A549 (cell line): ENCODE measurements around the gene FUCA2. TPM values are rescaled to one million over a fixed set of nuclear protein-coding genes. Genes with fewer than 3 reads are reported as not detected.

ENCODE experiments used
- ATAC-seq, 2 experiments: fragments of 200-7000 bp in 1 of 2; fragments of >200 bp in 1 of 2; cut with Nextera tagmentation in 1 of 2; cut with Tn5 transposase in 1 of 2; 3 replicates each; pipeline versions ENCODE4 v1.8.0 to v1.9.1; 2018 to 2020; ENCODE audit warnings: mild to moderate bottlenecking in 1 of 2, moderate library complexity in 1 of 2
- CTCF ChIA-PET: fragments of 300-600 bp; sonication (Branson Sonifier 250); formaldehyde crosslinking; extraction: SDS; loops from one replicate; lab custom pipeline; 2021; ENCODE audit warnings: antibody characterized with exemption, inconsistent platforms; lab: Yijun Ruan, JAX
- POLR2A ChIA-PET: fragments of 350-600 bp; formaldehyde crosslinking; extraction: SDS; loops from one replicate; lab custom pipeline; 2021; ENCODE audit warnings: antibody characterized with exemption, inconsistent platforms; lab: Yijun Ruan, JAX
- DNase-seq, 2 experiments: peaks; one replicate each; pipeline versions ENCODE4 v3.0.0 to v3.0.0-alpha.2; 2011 to 2016; ENCODE audit warnings: low read depth in 1 of 2, low spot score in 1 of 2
- FAIRE-seq: peaks from 2 replicates; lab custom pipeline; 2011; peaks lifted over from hg19 to GRCh38; lab: Jason Lieb, UNC
- H3K27ac ChIP-seq, 2 experiments: fragments of >200 bp; sonication (Bioruptor Twin); formaldehyde crosslinking; 3 replicates each; pipeline ENCODE4 v1.5.1; 2016 to 2017
- H3K4me1 ChIP-seq: fragments of >200 bp; sonication (Bioruptor Twin); formaldehyde crosslinking; 3 replicates; pipeline ENCODE4 v1.6.1; 2016
- H3K4me2 ChIP-seq: fragments of >200 bp; sonication (Bioruptor Twin); formaldehyde crosslinking; 3 replicates; pipeline ENCODE4 v1.6.1; 2016
- H3K4me3 ChIP-seq: fragments of >200 bp; sonication (Bioruptor Twin); formaldehyde crosslinking; 3 replicates; pipeline ENCODE4 v1.5.1; 2016
- H3K9me3 ChIP-seq: fragments of >200 bp; sonication (Bioruptor Twin); formaldehyde crosslinking; 3 replicates; pipeline ENCODE4 v1.6.1; 2016
- BHLHE40 ChIP-seq: IDR thresholded peaks from 2 replicates; pipeline ENCODE4 v1.6.1; 2012; ENCODE audit warnings: low read depth, low read length, inconsistent platforms
- CBX2 ChIP-seq: fragments of 200-600 bp; sonication (generic); IDR thresholded peaks from 2 replicates; pipeline ENCODE4 v1.6.1; 2016; ENCODE audit warnings: low read depth, mild to moderate bottlenecking, borderline replicate concordance
- CBX8 ChIP-seq: fragments of 200-600 bp; sonication (generic); IDR thresholded peaks from 2 replicates; pipeline ENCODE4 v1.6.1; 2016
- EP300 ChIP-seq, 2 experiments: fragments of >200 bp; sonication (Bioruptor Twin); formaldehyde crosslinking; IDR thresholded peaks; 2 replicates in 1 of 2; 3 replicates in 1 of 2; pipeline ENCODE4 v1.6.1; 2016 to 2017
- FOSL2 ChIP-seq, 2 experiments: fragments of 450-650 bp in 1 of 2; fragments of >200 bp in 1 of 2; sonication (Bioruptor Twin) in 1 of 2; formaldehyde crosslinking; IDR thresholded peaks; 2 replicates each; pipeline versions ENCODE4 v1.5.0 to v1.6.1; 2016 to 2020; ENCODE audit warnings: mild to moderate bottlenecking in 1 of 2, moderate library complexity in 1 of 2
- GATA3 ChIP-seq: IDR thresholded peaks from 2 replicates; pipeline ENCODE4 v1.6.1; 2012; ENCODE audit warnings: borderline replicate concordance
- HDAC2 ChIP-seq: fragments of 200-600 bp; sonication (generic); IDR thresholded peaks from 2 replicates; pipeline ENCODE4 v1.6.1; 2016
- HEYL ChIP-seq: fragments of 250-450 bp; sonication (Bioruptor Pico); IDR thresholded peaks from 2 replicates; pipeline ENCODE4 v1.8.0; 2021; ENCODE audit warnings: mild to moderate bottlenecking, moderate library complexity
- HMGXB4 ChIP-seq: fragments of 250-450 bp; sonication (Bioruptor Pico); IDR thresholded peaks from 2 replicates; pipeline ENCODE4 v1.5.0; 2021; ENCODE audit warnings: mild to moderate bottlenecking, moderate library complexity, borderline replicate concordance
- KDM5A ChIP-seq: fragments of 200-600 bp; sonication (generic); IDR thresholded peaks from 2 replicates; pipeline ENCODE4 v1.6.1; 2016; ENCODE audit warnings: antibody characterized with exemption, mild to moderate bottlenecking
- MAFK ChIP-seq: fragments of 450-650 bp; IDR thresholded peaks from 2 replicates; pipeline ENCODE4 v1.6.1; 2014; ENCODE audit not compliant: partially characterized antibody
- MAX ChIP-seq: IDR thresholded peaks from 2 replicates; pipeline ENCODE4 v1.6.1; 2012
- MAZ ChIP-seq: fragments of 150-350 bp; IDR thresholded peaks from 2 replicates; pipeline ENCODE4 v1.6.1; 2014; ENCODE audit warnings: antibody characterized with exemption, low read depth, low read length, borderline replicate concordance
- NPAS2 ChIP-seq: fragments of 250-450 bp; sonication (Bioruptor Pico); IDR thresholded peaks from 2 replicates; pipeline ENCODE4 v1.8.0; 2022; ENCODE audit warnings: mild to moderate bottlenecking, moderate library complexity, borderline replicate concordance
- NR3C1 ChIP-seq: fragments of >200 bp; sonication (Bioruptor Twin); formaldehyde crosslinking; IDR thresholded peaks from 3 replicates; pipeline ENCODE4 v1.6.1; 2017
- PBX3 ChIP-seq: IDR thresholded peaks from 2 replicates; pipeline ENCODE4 v1.6.1; 2012
- POLR2AphosphoS2 ChIP-seq: conservative IDR thresholded peaks from 2 replicates; pipeline ENCODE4 v1.6.1; 2012; ENCODE audit warnings: low read length, improper control_type of control experiment, inconsistent platforms
- RAD21 ChIP-seq, 2 experiments: fragments of >200 bp in 1 of 2; sonication (Bioruptor Twin) in 1 of 2; formaldehyde crosslinking in 1 of 2; IDR thresholded peaks in 1 of 2; conservative IDR thresholded peaks in 1 of 2; 2 replicates in 1 of 2; 3 replicates in 1 of 2; pipeline ENCODE4 v1.6.1; 2012 to 2018; ENCODE audit warnings: inconsistent platforms in 1 of 2
- REST ChIP-seq: fragments of 200-600 bp; sonication (generic); IDR thresholded peaks from 2 replicates; pipeline ENCODE4 v1.6.1; 2016; ENCODE audit warnings: antibody characterized with exemption, mild to moderate bottlenecking, moderate library complexity
- SREBF2 ChIP-seq: fragments of 450-650 bp; IDR thresholded peaks from 2 replicates; pipeline ENCODE4 v1.6.1; 2014; ENCODE audit warnings: mild to moderate bottlenecking, moderate library complexity
- TP53 ChIP-seq: fragments of 250-450 bp; sonication (Bioruptor Pico); IDR thresholded peaks from 2 replicates; pipeline ENCODE4 v1.5.0; 2021; ENCODE audit warnings: mild to moderate bottlenecking, moderate library complexity
- USF2 ChIP-seq: fragments of 450-650 bp; IDR thresholded peaks from 2 replicates; pipeline ENCODE4 v1.6.1; 2014; ENCODE audit warnings: antibody characterized with exemption
- WGBS: methylation state at CpG from one replicate; pipeline ENCODE4 v1.1.6; 2017; ENCODE audit errors: missing lambda C conversion rate; 5-methylcytosine and 5-hydroxymethylcytosine counted together
- polyA plus RNA-seq, 4 experiments: library from polyadenylated mRNA; depleted of rRNA in 3 of 4; stranded (reverse); fragments of >200 nt; fragmentation: RNase III in 1 of 4; extraction: RNeasy Plus Mini Kit Qiagen cat#74134 plus additional on column Dnase treatment in 1 of 4; gene quantifications; 2 replicates in 3 of 4; 3 replicates in 1 of 4; pipeline ENCODE4 v1.2.3, GENCODE V29; 2011 to 2017

The FUCA2 gene
- polyA plus RNA-seq, 2 of the 4 experiments (the other 2 are of a cell fraction): 46.9 to 55.5 TPM

GRCh38 chr6:143505537-143505936, 6.0 kb downstream of the FUCA2 start:
- no peak overlapping the region for H3K4me2 ChIP-seq
- DNase-seq: no peak
- 97% methylated on average over 2 of the region's 2 CpGs for WGBS
- no peaks in the 10 kb centered on the region for H3K9me3 ChIP-seq
- no peak overlapping the region for H3K27ac ChIP-seq
- H3K4me3 ChIP-seq: no peak overlapping the region
- CTCF ChIA-PET: interaction anchor here (1.3 kb wide), 1 partner anchor 17 kb away, joined by 3 read pairs; no protein-coding TSS in a partner anchor
- TF ChIP-seq HMGXB4 (no peak), MAZ (no peak), USF2 (no peak), MAFK (no peak), GATA3 (no peak), CBX2 (no peak), POLR2AphosphoS2 (no peak), CBX8 (no peak), HDAC2 (no peak), REST (no peak), MAX (no peak), RAD21 (conservative IDR thresholded peaks at IDR 0.05 in 1 of 2, IDR thresholded peaks at IDR 0.05 in 1 of 2) (no peak), HEYL (no peak), FOSL2 (IDR thresholded peaks at IDR 0.05) (no peak), FOSL2 (CRISPR knock-in tag; IDR thresholded peaks at IDR 0.05) (no peak), NR3C1 (no peak)
- TF ChIP-seq, all 56 proteins: peak for 0
- FAIRE-seq (no peak), ATAC-seq (no peak)
- POLR2A ChIA-PET: interaction anchor here (0.7 kb wide), 1 partner anchor 560 kb away, joined by 3 read pairs; no protein-coding TSS in a partner anchor
- peaks cover 10% of the 10 kb centered on the region; the same call in 2 of the 3 replicates for H3K4me1 ChIP-seq

GRCh38 chr6:143505111-143505510, 6.4 kb downstream of the FUCA2 start:
- Histone ChIP-seq H3K4me2 (no peak overlapping the region), H3K27ac (no peak overlapping the region)
- no peak for FAIRE-seq
- POLR2A ChIA-PET: interaction anchor here (0.7 kb wide), 1 partner anchor 560 kb away, joined by 3 read pairs; no protein-coding TSS in a partner anchor
- DNase-seq: no peak
- TF ChIP-seq FOSL2 (IDR thresholded peaks at IDR 0.05) (no peak), FOSL2 (CRISPR knock-in tag; IDR thresholded peaks at IDR 0.05) (peak; percentile 18; the same call in 1 of the 2 replicates), GATA3 (no peak)
- TF ChIP-seq, all 56 proteins: peak for 1
- CTCF ChIA-PET: interaction anchor here (1.3 kb wide), 1 partner anchor 17 kb away, joined by 3 read pairs; no protein-coding TSS in a partner anchor
- ATAC-seq: no peak
- Histone ChIP-seq H3K4me1 (peaks cover 7% of the 10 kb centered on the region; the same call in 2 of the 3 replicates), H3K4me3 (no peak overlapping the region), H3K9me3 (no peaks in the 10 kb centered on the region)
- WGBS: 65% methylated on average over 5 of the region's 5 CpGs

GRCh38 chr6:143504369-143504768, 7.2 kb downstream of the FUCA2 start:
- 100% methylated on average over 1 of the region's 1 CpG for WGBS
- H3K27ac ChIP-seq: no peak overlapping the region
- ATAC-seq: no peak
- ChIA-PET CTCF (interaction anchor here (1.3 kb wide), 1 partner anchor 18 kb away, joined by 3 read pairs; no protein-coding TSS in a partner anchor), POLR2A (interaction anchor here (0.7 kb wide), 1 partner anchor 10 kb away, joined by 3 read pairs; no protein-coding TSS in a partner anchor)
- TF ChIP-seq KDM5A (no peak), EP300 (IDR thresholded peaks at IDR 0.05) (no peak), MAZ (no peak), TP53 (no peak), PBX3 (no peak), NPAS2 (CRISPR knock-in tag) (no peak), BHLHE40 (no peak), SREBF2 (no peak), USF2 (no peak)
- H3K4me2 ChIP-seq: no peak overlapping the region
- no peaks in the 10 kb centered on the region for H3K9me3 ChIP-seq
- no peak for FAIRE-seq
- H3K4me1 ChIP-seq: no peaks in the 10 kb centered on the region; the same call in 1 of the 3 replicates
- H3K4me3 ChIP-seq: no peak overlapping the region
- no peak for DNase-seq
